ENCODE results near the gene MAP3K12. TPM values are rescaled to one million over a fixed set of nuclear protein-coding genes. Genes with fewer than 3 reads are reported as not detected.

The MAP3K12 gene
- polyA plus RNA-seq, 1 donor (not counting 4 experiments of a cell fraction or from before 2014, with no cell fraction given), result 13.4 TPM

DNA sequence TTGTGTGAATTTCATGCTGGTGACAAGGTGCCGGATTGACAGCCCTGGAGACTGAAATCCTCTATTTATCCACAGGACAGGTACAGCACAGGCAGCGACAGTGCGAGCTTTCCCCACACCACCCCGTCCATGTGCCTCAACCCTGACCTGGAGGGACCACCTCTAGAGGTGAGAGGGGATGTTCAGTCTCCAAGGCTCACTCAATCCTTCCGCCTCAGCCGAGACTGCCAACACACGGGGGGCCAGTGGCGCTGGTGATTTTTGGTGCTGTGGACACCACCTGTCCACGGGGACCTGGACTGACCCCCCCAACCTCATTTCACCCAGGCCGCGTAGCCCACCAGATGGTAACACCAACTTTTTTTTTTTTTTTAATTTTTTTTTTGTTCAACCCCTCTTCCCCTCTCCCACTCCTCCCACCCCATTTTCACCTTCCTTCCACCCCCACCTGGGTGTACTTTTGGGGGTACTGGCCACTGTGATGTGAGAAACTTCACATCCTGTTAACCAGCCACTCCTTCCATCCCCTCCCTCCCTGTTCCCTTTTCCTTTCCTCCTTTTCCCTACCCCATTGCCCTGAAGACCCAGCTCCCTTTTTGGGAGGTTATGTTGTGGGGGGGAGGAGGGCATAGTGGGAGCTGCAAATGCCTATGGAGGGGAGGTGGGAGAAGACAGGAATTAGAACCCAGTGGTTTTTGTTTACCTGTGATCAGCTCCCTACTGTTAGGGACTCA is 34.4 kb downstream of the MAP3K12 start:
- peaks cover 70 to 86% of the 10 kb centered on the region in 2 experiments for H3K36me3 ChIP-seq (ENCODE audit: control insufficient read depth in 2 of 2, extremely low read depth in 1 of 2, insufficient read depth in 2 of 2, low read length in 2 of 2)
- H3K9me3 ChIP-seq (ENCODE audit: control insufficient read depth, low read depth, low read length), result no peaks in the 10 kb centered on the region
- dilution Hi-C loops (cut with MboI; ENCODE audit: extremely low pct_ligation_motif_present, low sequenced_read_pairs), result no loop called here
- H3K27ac ChIP-seq (ENCODE audit: control insufficient read depth, insufficient read depth, low read length), result no peak overlapping the region
- H3K9ac ChIP-seq (ENCODE audit: control insufficient read depth, extremely low read depth, insufficient read depth, low read length), result no peak overlapping the region
- peaks cover 27% of the 10 kb centered on the region for H4K20me1 ChIP-seq (ENCODE audit: control insufficient read depth, extremely low read depth, insufficient read depth, low read length)
- H2AFZ ChIP-seq (ENCODE audit: control insufficient read depth, low read length), result no peak overlapping the region
- TF ChIP-seq, protein P1, sequence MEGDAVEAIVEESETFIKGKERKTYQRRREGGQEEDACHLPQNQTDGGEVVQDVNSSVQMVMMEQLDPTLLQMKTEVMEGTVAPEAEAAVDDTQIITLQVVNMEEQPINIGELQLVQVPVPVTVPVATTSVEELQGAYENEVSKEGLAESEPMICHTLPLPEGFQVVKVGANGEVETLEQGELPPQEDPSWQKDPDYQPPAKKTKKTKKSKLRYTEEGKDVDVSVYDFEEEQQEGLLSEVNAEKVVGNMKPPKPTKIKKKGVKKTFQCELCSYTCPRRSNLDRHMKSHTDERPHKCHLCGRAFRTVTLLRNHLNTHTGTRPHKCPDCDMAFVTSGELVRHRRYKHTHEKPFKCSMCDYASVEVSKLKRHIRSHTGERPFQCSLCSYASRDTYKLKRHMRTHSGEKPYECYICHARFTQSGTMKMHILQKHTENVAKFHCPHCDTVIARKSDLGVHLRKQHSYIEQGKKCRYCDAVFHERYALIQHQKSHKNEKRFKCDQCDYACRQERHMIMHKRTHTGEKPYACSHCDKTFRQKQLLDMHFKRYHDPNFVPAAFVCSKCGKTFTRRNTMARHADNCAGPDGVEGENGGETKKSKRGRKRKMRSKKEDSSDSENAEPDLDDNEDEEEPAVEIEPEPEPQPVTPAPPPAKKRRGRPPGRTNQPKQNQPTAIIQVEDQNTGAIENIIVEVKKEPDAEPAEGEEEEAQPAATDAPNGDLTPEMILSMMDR (optimal IDR thresholded peaks at IDR 0.05 in 1 of 3, IDR thresholded peaks at IDR 0.05 in 1 of 3, conservative IDR thresholded peaks at IDR 0.05 in 1 of 3; ENCODE audit: extremely low read depth in 1 of 3, insufficient read depth in 2 of 3, low read length in 3 of 3), result no peak
- no peak for TF ChIP-seq EZH2 (IDR thresholded peaks at IDR 0.05; ENCODE audit: low read length)
- H3K4me2 ChIP-seq (ENCODE audit: control insufficient read depth, extremely low read depth, insufficient read depth, low read depth, low read length), result no peak overlapping the region
- H3K4me3 ChIP-seq (ENCODE audit: control insufficient read depth in 2 of 3, extremely low read depth in 1 of 3, insufficient read depth in 2 of 3, low read depth in 1 of 3, low read length in 3 of 3), result no peak overlapping the region
- peaks cover 80% of the 10 kb centered on the region for H3K79me2 ChIP-seq (ENCODE audit: control insufficient read depth, insufficient read depth, low read length)
- FAIRE-seq (no peak), DNase-seq (ENCODE audit: low read depth, low spot score) (no peak)
- no peaks in the 10 kb centered on the region for H3K4me1 ChIP-seq (ENCODE audit: control insufficient read depth, extremely low read depth, insufficient read depth, low read length)
- no peaks in the 10 kb centered on the region for H3K27me3 ChIP-seq (ENCODE audit: control insufficient read depth, extremely low read depth, insufficient read depth, low read length)
- no peaks in the 10 kb centered on the region for H3K9me1 ChIP-seq (ENCODE audit: control insufficient read depth, extremely low read depth, insufficient read depth, low read length)

DNA sequence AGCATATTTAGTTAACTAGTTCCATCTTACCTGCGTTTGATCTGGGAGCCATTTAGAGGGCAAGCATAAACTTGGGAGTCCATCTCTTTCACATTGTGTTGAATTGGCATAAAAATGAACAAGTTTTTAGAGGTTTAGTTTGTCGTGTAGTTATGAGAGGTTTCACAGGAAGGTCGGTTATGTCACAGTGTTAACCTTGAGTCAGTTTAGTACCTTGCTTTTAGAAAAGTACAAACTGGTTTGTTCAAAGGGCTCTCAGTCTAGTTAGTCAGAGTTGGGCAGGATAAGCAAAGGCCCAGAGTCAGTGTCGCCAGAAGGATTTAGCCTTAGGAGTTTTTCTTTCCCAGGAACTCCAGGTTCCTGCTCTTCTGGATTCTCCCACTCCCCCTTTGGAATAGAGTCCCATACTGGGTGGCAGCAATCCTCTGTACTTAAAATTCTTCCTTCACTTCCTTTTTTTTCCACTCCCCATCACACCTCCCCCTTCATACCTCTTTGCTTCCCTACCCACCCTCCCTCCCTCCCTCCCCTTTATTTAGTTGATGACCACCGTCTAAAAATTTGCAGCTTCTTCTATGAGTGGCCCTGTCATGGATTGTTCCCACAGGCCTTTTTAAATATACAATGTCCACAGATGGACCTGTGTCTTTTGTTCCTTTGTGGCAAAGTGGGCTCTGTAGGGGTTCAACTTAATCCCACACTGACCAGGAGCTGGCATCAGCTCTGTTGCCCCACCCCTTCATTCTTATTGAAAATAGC is 35.3 kb downstream of the MAP3K12 start:
- no peaks in the 10 kb centered on the region for H3K9me3 ChIP-seq (ENCODE audit: control insufficient read depth, low read depth, low read length)
- no peaks in the 10 kb centered on the region for H3K4me1 ChIP-seq (ENCODE audit: control insufficient read depth, extremely low read depth, insufficient read depth, low read length)
- no peak for DNase-seq (ENCODE audit: low read depth, low spot score)
- no peak overlapping the region for H3K27ac ChIP-seq (ENCODE audit: control insufficient read depth, insufficient read depth, low read length)
- H3K4me2 ChIP-seq (ENCODE audit: control insufficient read depth, extremely low read depth, insufficient read depth, low read depth, low read length), result no peak overlapping the region
- dilution Hi-C loops (cut with MboI; ENCODE audit: extremely low pct_ligation_motif_present, low sequenced_read_pairs), result no loop called here
- H3K79me2 ChIP-seq (ENCODE audit: control insufficient read depth, insufficient read depth, low read length), result peaks cover 86% of the 10 kb centered on the region
- FAIRE-seq, result no peak
- H3K9ac ChIP-seq (ENCODE audit: control insufficient read depth, extremely low read depth, insufficient read depth, low read length), result no peak overlapping the region
- no peaks in the 10 kb centered on the region for H3K27me3 ChIP-seq (ENCODE audit: control insufficient read depth, extremely low read depth, insufficient read depth, low read length)
- H3K36me3 ChIP-seq (ENCODE audit: control insufficient read depth in 2 of 2, extremely low read depth in 1 of 2, insufficient read depth in 2 of 2, low read length in 2 of 2), result peaks cover 68 to 88% of the 10 kb centered on the region in 2 experiments
- no peak overlapping the region for H2AFZ ChIP-seq (ENCODE audit: control insufficient read depth, low read length)
- no peak overlapping the region for H3K4me3 ChIP-seq (ENCODE audit: control insufficient read depth in 2 of 3, extremely low read depth in 1 of 3, insufficient read depth in 2 of 3, low read depth in 1 of 3, low read length in 3 of 3)
- TF ChIP-seq, protein P1 (optimal IDR thresholded peaks at IDR 0.05 in 1 of 3, IDR thresholded peaks at IDR 0.05 in 1 of 3, conservative IDR thresholded peaks at IDR 0.05 in 1 of 3; ENCODE audit: extremely low read depth in 1 of 3, insufficient read depth in 2 of 3, low read length in 3 of 3), result no peak
- TF ChIP-seq EZH2 (IDR thresholded peaks at IDR 0.05; ENCODE audit: low read length), result no peak
- H3K9me1 ChIP-seq (ENCODE audit: control insufficient read depth, extremely low read depth, insufficient read depth, low read length), result no peaks in the 10 kb centered on the region
- H4K20me1 ChIP-seq (ENCODE audit: control insufficient read depth, extremely low read depth, insufficient read depth, low read length), result peaks cover 32% of the 10 kb centered on the region
